ENCODE data around the gene NPAS3. TPM values are rescaled to one million over a fixed set of nuclear protein-coding genes. Genes with fewer than 3 reads are reported as not detected.

The NPAS3 gene
- total and polyA plus RNA-seq, 2 of the 8 experiments (the other 6 are each of a cell fraction or from before 2014, with no cell fraction given), result 0.11 to 0.60 TPM

GRCh38 chr14:33529787-33530757 is 591.4 kb downstream of the NPAS3 start:
- Histone ChIP-seq H3K9ac (replicated peaks in 1 of 4; ENCODE audit: extremely low read depth in 1 of 4, low read depth in 3 of 4, low read length in 3 of 4) (no peak overlapping the region), H2BK15ac (ENCODE audit: low read length) (no peak overlapping the region), H3K23ac (ENCODE audit: insufficient read length) (no peak overlapping the region), H4K5ac (ENCODE audit: insufficient read length, low read depth, low read length) (no peak overlapping the region), H3K79me1 (ENCODE audit: low read depth, low read length) (no peaks in the 10 kb centered on the region), H3K27ac (ENCODE audit: low read depth, low read length) (no peak overlapping the region), H2AFZ (ENCODE audit: low read length) (no peak overlapping the region), H2BK120ac (replicated peaks; ENCODE audit: low read depth, low read length) (no peak overlapping the region), H4K91ac (replicated peaks; ENCODE audit: insufficient read length, low read length) (no peak overlapping the region), H3K18ac (ENCODE audit: extremely low read depth, low read length) (no peak overlapping the region), H3K9me3 (ENCODE audit: insufficient read depth in 2 of 2, low read depth in 1 of 2, low read length in 1 of 2) (no peaks in the 10 kb centered on the region), H3K56ac (replicated peaks; ENCODE audit: insufficient read length, low read depth, low read length) (no peak overlapping the region), H3K23me2 (ENCODE audit: low read depth, low read length) (no peaks in the 10 kb centered on the region), H3K4ac (replicated peaks; ENCODE audit: insufficient read length, low read depth, low read length) (no peak overlapping the region), H2AK5ac (ENCODE audit: low read depth, low read length) (no peak overlapping the region), H3K36me3 (ENCODE audit: control insufficient read depth in 2 of 4, insufficient read depth in 4 of 4, low read length in 3 of 4) (no peaks in the 10 kb centered on the region), H3K4me3 (ENCODE audit: extremely low read depth in 1 of 4, insufficient read depth in 2 of 4, low read depth in 3 of 4, low read length in 4 of 4) (no peak overlapping the region), H3K27me3 (replicated peaks in 1 of 4; ENCODE audit: control insufficient read depth in 3 of 4, extremely low read depth in 1 of 4, insufficient read depth in 3 of 4, low read length in 3 of 4) (no peaks in the 10 kb centered on the region), H3K4me1 (replicated peaks in 1 of 4; ENCODE audit: control insufficient read depth in 3 of 4, insufficient read depth in 4 of 4, low read length in 3 of 4) (peaks cover 0 to 2% (median 0%) of the 10 kb centered on the region in 4 experiments; a peak in 1 of 7 replicates), H3K79me2 (ENCODE audit: control insufficient read depth in 1 of 2, insufficient read depth in 2 of 2, low read length in 2 of 2) (no peaks in the 10 kb centered on the region), H2BK20ac (ENCODE audit: low read length) (no peak overlapping the region), H4K20me1 (replicated peaks in 1 of 2; ENCODE audit: control insufficient read depth in 1 of 2, insufficient read depth in 2 of 2, low read length in 2 of 2) (no peaks in the 10 kb centered on the region), H2BK12ac (ENCODE audit: low read depth, low read length) (no peak overlapping the region), H3K4me2 (ENCODE audit: insufficient read depth in 1 of 2, low read depth in 2 of 2, low read length in 2 of 2) (no peak overlapping the region), H4K8ac (ENCODE audit: extremely low read depth, insufficient read depth, low read length) (no peak overlapping the region), H2BK5ac (ENCODE audit: low read depth, low read length) (no peak overlapping the region), H3K14ac (ENCODE audit: insufficient read length) (no peak overlapping the region)
- WGBS, 2 experiments (ENCODE audit: extremely low coverage in 1 of 2, insufficient coverage in 1 of 2, insufficient read length in 1 of 2, insufficient replicate concordance in 2 of 2, low coverage in 1 of 2, low lambda C conversion rate in 2 of 2, missing lambda C conversion rate in 1 of 2), result 91% methylated on average over 11 of the region's 11 CpGs; no CpG with 5 or more reads in 1 of the 2 experiments
- DNase-seq (ENCODE audit: low read depth in 1 of 2, low spot score in 2 of 2) (no peak), FAIRE-seq (no peak)
- CTCF ChIA-PET (ENCODE audit: partially characterized antibody), result interaction anchor here (1.7 kb wide), 1 partner anchor 146 kb away, joined by 5 read pairs; no protein-coding TSS in a partner anchor
- POLR2A ChIA-PET (ENCODE audit: partially characterized antibody), result no interaction called here
- TF ChIP-seq, protein P1, sequence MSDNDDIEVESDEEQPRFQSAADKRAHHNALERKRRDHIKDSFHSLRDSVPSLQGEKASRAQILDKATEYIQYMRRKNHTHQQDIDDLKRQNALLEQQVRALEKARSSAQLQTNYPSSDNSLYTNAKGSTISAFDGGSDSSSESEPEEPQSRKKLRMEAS (IDR thresholded peaks at IDR 0.05), result no peak
- TF ChIP-seq SRF (IDR thresholded peaks at IDR 0.05; ENCODE audit: low read depth, low read length) (no peak), RAD21 (IDR thresholded peaks at IDR 0.05 in 1 of 2, conservative IDR thresholded peaks at IDR 0.05 in 1 of 2; ENCODE audit: low read depth in 2 of 2, low read length in 2 of 2) (no peak), NRF1 (IDR thresholded peaks at IDR 0.05; ENCODE audit: low read depth, low read length) (no peak), EP300 (IDR thresholded peaks at IDR 0.05; ENCODE audit: borderline replicate concordance in 1 of 2, low read depth in 2 of 2, low read length in 2 of 2) (no peak), TAF1 (IDR thresholded peaks at IDR 0.05; ENCODE audit: low read depth, low read length) (no peak), POLR2A (IDR thresholded peaks at IDR 0.05; ENCODE audit: control extremely low read depth in 1 of 2, low read depth in 2 of 2, low read length in 2 of 2) (no peak), GTF2F1 (IDR thresholded peaks at IDR 0.05; ENCODE audit: borderline replicate concordance, low read depth, low read length) (no peak), POLR2AphosphoS5 (IDR thresholded peaks at IDR 0.05; ENCODE audit: low read depth, low read length) (no peak), CREB1 (IDR thresholded peaks at IDR 0.05) (no peak)

Measured in H1 (cell line).